ENCODE results near the gene DVL1.

The DVL1 gene

DNA sequence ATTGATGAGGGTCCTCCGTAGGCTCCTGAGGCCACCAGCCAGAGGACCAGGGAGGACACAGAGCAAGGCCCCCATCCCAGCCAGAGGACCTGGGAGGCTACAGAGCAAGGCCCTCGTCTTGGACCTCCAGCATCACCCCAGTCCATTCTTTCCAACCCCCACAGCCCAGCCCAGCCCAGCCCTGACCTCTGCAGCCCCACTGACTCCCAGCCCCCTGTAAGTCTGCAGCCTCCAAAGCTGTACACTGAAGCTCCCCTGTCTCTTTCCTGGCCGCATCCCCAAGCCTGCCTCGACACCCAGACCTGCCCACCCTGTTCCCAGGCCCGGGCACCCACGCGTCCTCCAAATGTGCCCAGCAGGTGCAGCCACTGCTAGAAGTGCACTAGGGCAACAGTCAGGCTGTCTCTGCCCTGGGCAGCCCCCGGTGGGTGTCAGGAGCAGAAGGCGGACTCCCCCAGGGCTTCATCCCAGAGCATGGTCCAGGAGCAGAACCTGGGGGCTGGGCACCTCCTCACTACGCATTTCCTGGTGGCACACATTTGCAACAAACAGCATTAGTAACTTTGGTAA lies 2.1 kb downstream of the DVL1 start:
- Histone ChIP-seq H3K4me3 (ENCODE audit: low read length) (no peak overlapping the region), H3K9me3 (ENCODE audit: control insufficient read depth, insufficient read depth, low read length) (no peaks in the 10 kb centered on the region), H3K27ac (ENCODE audit: low read length) (no peak overlapping the region), H3K4me1 (ENCODE audit: control insufficient read depth, insufficient read depth, low read length) (peaks cover 11% of the 10 kb centered on the region), H3K27me3 (ENCODE audit: control insufficient read depth, insufficient read depth, low read length) (no peaks in the 10 kb centered on the region), H3K36me3 (ENCODE audit: control insufficient read depth, insufficient read depth, low read length) (no peaks in the 10 kb centered on the region; the same call in 1 of the 2 replicates)
- no peak for DNase-seq (ENCODE audit: low read depth, low spot score)
- no CpG with 5 or more reads among the region's 10 CpGs for WGBS (ENCODE audit: insufficient coverage, insufficient read length)

DNA sequence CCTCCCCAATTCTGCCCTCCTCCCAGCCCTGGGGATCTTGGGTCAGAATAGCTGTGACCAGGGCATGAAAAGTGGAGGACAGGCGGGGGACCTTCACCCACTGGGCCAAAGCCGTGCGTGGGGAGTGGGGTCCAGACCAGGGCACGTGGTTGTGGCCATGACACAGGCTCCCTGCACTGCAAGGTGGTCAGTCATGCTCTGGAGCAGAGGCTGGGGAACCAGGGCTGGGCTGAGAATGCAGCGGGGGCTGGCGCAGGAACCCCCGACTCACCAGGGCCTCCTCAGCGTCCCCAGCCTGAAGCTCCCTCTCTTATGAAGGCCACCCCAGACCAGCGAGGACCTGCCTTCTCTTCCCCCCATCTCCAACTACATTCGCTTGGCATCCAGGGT lies 2.7 kb downstream of the DVL1 start:
- no peak overlapping the region for H3K27ac ChIP-seq (ENCODE audit: low read length)
- WGBS (ENCODE audit: insufficient coverage, insufficient read length), result no CpG with 5 or more reads among the region's 10 CpGs
- no peak for DNase-seq (ENCODE audit: low read depth, low spot score)
- peaks cover 7% of the 10 kb centered on the region for H3K4me1 ChIP-seq (ENCODE audit: control insufficient read depth, insufficient read depth, low read length)
- peaks cover 1% of the 10 kb centered on the region; the same call in 1 of the 2 replicates for H3K36me3 ChIP-seq (ENCODE audit: control insufficient read depth, insufficient read depth, low read length)
- H3K9me3 ChIP-seq (ENCODE audit: control insufficient read depth, insufficient read depth, low read length), result no peaks in the 10 kb centered on the region
- no peaks in the 10 kb centered on the region for H3K27me3 ChIP-seq (ENCODE audit: control insufficient read depth, insufficient read depth, low read length)
- H3K4me3 ChIP-seq (ENCODE audit: low read length), result no peak overlapping the region

- WGBS (ENCODE audit: insufficient coverage, insufficient read length), result no CpG with 5 or more reads among the region's 12 CpGs
- no peak for DNase-seq (ENCODE audit: low read depth, low spot score)
- Histone ChIP-seq H3K9me3 (ENCODE audit: control insufficient read depth, insufficient read depth, low read length) (no peaks in the 10 kb centered on the region), H3K4me1 (ENCODE audit: control insufficient read depth, insufficient read depth, low read length) (peaks cover 6% of the 10 kb centered on the region), H3K4me3 (ENCODE audit: low read length) (no peak overlapping the region), H3K27ac (ENCODE audit: low read length) (no peak overlapping the region), H3K27me3 (ENCODE audit: control insufficient read depth, insufficient read depth, low read length) (no peaks in the 10 kb centered on the region), H3K36me3 (ENCODE audit: control insufficient read depth, insufficient read depth, low read length) (peaks cover 6% of the 10 kb centered on the region)
Measured at GRCh38 chr1:1345860-1346500, 3.2 kb downstream of the DVL1 start.

DNA sequence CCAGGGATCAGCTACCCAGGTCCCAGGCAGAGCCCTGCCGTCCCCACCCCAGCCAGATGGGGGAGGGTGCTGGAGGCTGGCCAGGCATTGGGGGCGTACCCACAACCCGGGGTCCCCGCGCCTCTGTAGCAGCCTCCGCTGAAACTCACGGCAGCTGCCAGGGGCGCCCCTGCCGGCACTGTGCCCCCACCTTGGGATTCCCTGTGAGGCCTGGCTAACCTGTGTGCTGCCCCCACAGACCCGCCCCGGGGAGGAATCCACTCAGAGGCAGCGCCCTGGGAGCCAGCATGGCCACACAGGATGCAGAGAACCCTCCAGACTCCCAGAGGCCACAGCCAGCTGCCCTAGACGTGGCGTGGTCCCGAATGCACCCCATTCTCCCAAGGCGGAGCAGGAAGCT lies 3.8 kb downstream of the DVL1 start:
- WGBS (ENCODE audit: insufficient coverage, insufficient read length), result no CpG with 5 or more reads among the region's 16 CpGs
- no peak overlapping the region for H3K27ac ChIP-seq (ENCODE audit: low read length)
- peaks cover 7% of the 10 kb centered on the region for H3K36me3 ChIP-seq (ENCODE audit: control insufficient read depth, insufficient read depth, low read length)
- no peak overlapping the region for H3K4me3 ChIP-seq (ENCODE audit: low read length)
- H3K9me3 ChIP-seq (ENCODE audit: control insufficient read depth, insufficient read depth, low read length), result no peaks in the 10 kb centered on the region
- H3K4me1 ChIP-seq (ENCODE audit: control insufficient read depth, insufficient read depth, low read length), result peaks cover 6% of the 10 kb centered on the region
- DNase-seq (ENCODE audit: low read depth, low spot score), result no peak
- no peaks in the 10 kb centered on the region for H3K27me3 ChIP-seq (ENCODE audit: control insufficient read depth, insufficient read depth, low read length)

- no peak for DNase-seq (ENCODE audit: low read depth, low spot score)
- no peak overlapping the region for H3K27ac ChIP-seq (ENCODE audit: low read length)
- H3K4me3 ChIP-seq (ENCODE audit: low read length), result no peak overlapping the region
- H3K27me3 ChIP-seq (ENCODE audit: control insufficient read depth, insufficient read depth, low read length), result no peaks in the 10 kb centered on the region
- peaks cover 6% of the 10 kb centered on the region for H3K4me1 ChIP-seq (ENCODE audit: control insufficient read depth, insufficient read depth, low read length)
- H3K9me3 ChIP-seq (ENCODE audit: control insufficient read depth, insufficient read depth, low read length), result no peaks in the 10 kb centered on the region
- H3K36me3 ChIP-seq (ENCODE audit: control insufficient read depth, insufficient read depth, low read length), result peaks cover 13% of the 10 kb centered on the region
- no CpG with 5 or more reads among the region's 15 CpGs for WGBS (ENCODE audit: insufficient coverage, insufficient read length)
Measured at GRCh38 chr1:1344655-1345361, 4.4 kb downstream of the DVL1 start.

DNA sequence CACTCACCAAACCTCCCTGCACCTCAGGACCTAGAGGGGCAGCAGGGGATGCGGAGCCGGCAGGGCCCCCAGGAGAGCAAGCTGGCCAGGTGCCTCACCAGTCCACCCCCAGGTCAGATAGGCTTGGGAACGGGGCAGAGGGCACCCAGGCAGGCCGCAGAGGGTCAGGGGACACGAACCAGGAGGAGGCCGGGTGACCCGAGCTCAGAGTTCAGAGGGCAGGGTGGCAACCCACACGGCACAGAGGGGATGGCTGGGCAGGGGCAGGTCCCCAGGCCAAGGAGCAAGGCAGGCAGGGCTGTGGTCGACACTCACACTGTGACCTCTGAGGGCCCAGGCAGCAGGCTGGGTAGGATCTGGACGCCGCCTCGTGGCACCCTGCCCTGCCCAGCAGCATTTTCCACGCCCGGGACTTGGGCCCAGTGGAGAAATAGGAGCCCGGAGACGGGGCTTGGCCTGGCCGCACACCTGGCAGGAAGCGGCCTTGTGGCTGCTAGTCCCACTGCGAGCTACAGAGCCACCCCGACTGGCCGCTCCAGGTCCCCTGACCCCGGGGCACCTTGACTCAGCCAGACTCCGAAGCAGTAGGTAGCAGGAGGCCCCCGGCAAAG lies 5.3 kb downstream of the DVL1 start:
- no CpG with 5 or more reads among the region's 24 CpGs for WGBS (ENCODE audit: insufficient coverage, insufficient read length)
- Histone ChIP-seq H3K27me3 (ENCODE audit: control insufficient read depth, insufficient read depth, low read length) (no peaks in the 10 kb centered on the region), H3K9me3 (ENCODE audit: control insufficient read depth, insufficient read depth, low read length) (no peaks in the 10 kb centered on the region), H3K4me1 (ENCODE audit: control insufficient read depth, insufficient read depth, low read length) (peaks cover 6% of the 10 kb centered on the region), H3K36me3 (ENCODE audit: control insufficient read depth, insufficient read depth, low read length) (peaks cover 17% of the 10 kb centered on the region), H3K4me3 (ENCODE audit: low read length) (no peak overlapping the region), H3K27ac (ENCODE audit: low read length) (no peak overlapping the region)
- no peak for DNase-seq (ENCODE audit: low read depth, low spot score)

DNA sequence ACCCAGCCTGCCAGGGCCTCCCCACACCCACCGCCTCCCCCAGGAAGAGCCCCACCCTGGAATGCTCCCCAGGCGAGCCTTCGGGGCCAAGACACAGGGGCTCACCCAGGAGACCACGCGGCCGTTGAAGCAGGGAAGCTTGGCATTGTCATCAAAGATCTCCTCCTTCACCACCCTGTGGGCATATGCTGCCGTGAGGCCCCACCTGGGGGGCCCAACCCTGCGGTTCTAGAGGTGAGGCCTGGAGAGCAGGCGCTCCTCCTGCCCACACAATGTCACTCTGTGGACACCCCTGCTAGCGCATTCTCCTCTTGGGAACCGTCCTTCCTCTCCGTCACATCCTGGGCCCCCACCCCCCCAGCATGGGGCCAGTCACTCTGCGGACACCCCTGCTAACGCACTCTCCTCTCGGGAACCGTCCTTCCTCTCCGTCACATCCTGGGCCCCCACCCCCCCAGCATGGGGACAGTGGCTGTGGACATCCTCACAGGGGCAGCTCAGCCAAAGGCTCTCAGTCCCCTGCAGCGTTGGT lies 6.6 kb downstream of the DVL1 start:
- Histone ChIP-seq H3K36me3 (ENCODE audit: control insufficient read depth, insufficient read depth, low read length) (peaks cover 17% of the 10 kb centered on the region), H3K4me3 (ENCODE audit: low read length) (no peak overlapping the region), H3K27me3 (ENCODE audit: control insufficient read depth, insufficient read depth, low read length) (no peaks in the 10 kb centered on the region), H3K9me3 (ENCODE audit: control insufficient read depth, insufficient read depth, low read length) (no peaks in the 10 kb centered on the region), H3K27ac (ENCODE audit: low read length) (no peak overlapping the region), H3K4me1 (ENCODE audit: control insufficient read depth, insufficient read depth, low read length) (peaks cover under 1% of the 10 kb centered on the region)
- no CpG with 5 or more reads among the region's 18 CpGs for WGBS (ENCODE audit: insufficient coverage, insufficient read length)
- no peak for DNase-seq (ENCODE audit: low read depth, low spot score)

- H3K27ac ChIP-seq (ENCODE audit: low read length), result no peak overlapping the region
- H3K4me1 ChIP-seq (ENCODE audit: control insufficient read depth, insufficient read depth, low read length), result no peaks in the 10 kb centered on the region
- no peaks in the 10 kb centered on the region for H3K9me3 ChIP-seq (ENCODE audit: control insufficient read depth, insufficient read depth, low read length)
- WGBS (ENCODE audit: insufficient coverage, insufficient read length), result no CpG with 5 or more reads among the region's 28 CpGs
- H3K36me3 ChIP-seq (ENCODE audit: control insufficient read depth, insufficient read depth, low read length), result peaks cover 17% of the 10 kb centered on the region
- no peak overlapping the region for H3K4me3 ChIP-seq (ENCODE audit: low read length)
- no peaks in the 10 kb centered on the region for H3K27me3 ChIP-seq (ENCODE audit: control insufficient read depth, insufficient read depth, low read length)
- no peak for DNase-seq (ENCODE audit: low read depth, low spot score)
Measured at GRCh38 chr1:1342061-1342562, 7.1 kb downstream of the DVL1 start.

- no CpG with 5 or more reads among the region's 17 CpGs for WGBS (ENCODE audit: insufficient coverage, insufficient read length)
- Histone ChIP-seq H3K4me1 (ENCODE audit: control insufficient read depth, insufficient read depth, low read length) (no peaks in the 10 kb centered on the region), H3K9me3 (ENCODE audit: control insufficient read depth, insufficient read depth, low read length) (no peaks in the 10 kb centered on the region), H3K4me3 (ENCODE audit: low read length) (no peak overlapping the region), H3K27ac (ENCODE audit: low read length) (no peak overlapping the region), H3K27me3 (ENCODE audit: control insufficient read depth, insufficient read depth, low read length) (no peaks in the 10 kb centered on the region), H3K36me3 (ENCODE audit: control insufficient read depth, insufficient read depth, low read length) (peaks cover 17% of the 10 kb centered on the region)
- no peak for DNase-seq (ENCODE audit: low read depth, low spot score)
Measured at GRCh38 chr1:1341549-1342021, 7.6 kb downstream of the DVL1 start.
